ENCODE results near the gene SMC6.

Gene SMC6

DNA sequence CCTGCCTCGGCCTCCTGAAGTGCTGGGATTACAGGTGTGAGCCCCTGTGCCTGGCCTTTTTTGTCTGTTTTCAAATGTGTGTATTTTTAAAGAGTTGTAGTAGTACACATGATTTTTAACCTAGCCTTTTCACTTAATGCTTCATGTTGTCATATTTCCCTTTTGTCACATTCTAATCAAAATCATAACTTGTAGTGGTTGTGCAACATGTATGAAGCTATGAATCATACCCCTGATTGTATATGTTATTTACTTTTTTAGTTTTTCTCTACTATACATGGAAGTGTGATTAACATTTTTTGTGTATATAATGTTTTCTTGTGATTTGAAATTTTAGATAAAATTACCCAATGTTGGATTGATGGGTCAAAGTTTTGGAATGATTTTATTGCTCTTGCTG lies 8.8 kb upstream of the SMC6 start:
- no peak for TF ChIP-seq TAF1 (IDR thresholded peaks at IDR 0.05; ENCODE audit: borderline replicate concordance, insufficient read depth, low read length)

DNA sequence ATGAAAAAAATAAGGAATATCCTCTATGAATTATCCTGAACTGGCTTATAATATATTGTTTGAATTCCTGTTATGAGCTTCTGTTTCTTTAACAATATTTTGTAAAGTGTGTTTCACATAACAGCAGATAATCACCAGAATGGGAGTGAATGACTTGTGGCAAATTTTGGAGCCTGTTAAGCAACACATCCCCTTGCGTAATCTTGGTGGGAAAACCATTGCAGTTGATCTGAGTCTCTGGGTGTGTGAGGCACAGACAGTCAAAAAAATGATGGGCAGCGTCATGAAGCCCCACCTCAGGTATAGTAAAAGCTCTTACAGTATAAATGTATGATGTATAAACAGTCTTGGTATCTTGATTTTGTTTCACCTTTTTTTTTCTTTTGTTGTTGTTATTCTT lies 6.2 kb upstream of the SMC6 start:
- TF ChIP-seq FOXP2 (optimal IDR thresholded peaks at IDR 0.05; ENCODE audit: borderline replicate concordance, extremely low read depth, extremely low read length, insufficient read depth): no peak
- TF ChIP-seq, protein P1, sequence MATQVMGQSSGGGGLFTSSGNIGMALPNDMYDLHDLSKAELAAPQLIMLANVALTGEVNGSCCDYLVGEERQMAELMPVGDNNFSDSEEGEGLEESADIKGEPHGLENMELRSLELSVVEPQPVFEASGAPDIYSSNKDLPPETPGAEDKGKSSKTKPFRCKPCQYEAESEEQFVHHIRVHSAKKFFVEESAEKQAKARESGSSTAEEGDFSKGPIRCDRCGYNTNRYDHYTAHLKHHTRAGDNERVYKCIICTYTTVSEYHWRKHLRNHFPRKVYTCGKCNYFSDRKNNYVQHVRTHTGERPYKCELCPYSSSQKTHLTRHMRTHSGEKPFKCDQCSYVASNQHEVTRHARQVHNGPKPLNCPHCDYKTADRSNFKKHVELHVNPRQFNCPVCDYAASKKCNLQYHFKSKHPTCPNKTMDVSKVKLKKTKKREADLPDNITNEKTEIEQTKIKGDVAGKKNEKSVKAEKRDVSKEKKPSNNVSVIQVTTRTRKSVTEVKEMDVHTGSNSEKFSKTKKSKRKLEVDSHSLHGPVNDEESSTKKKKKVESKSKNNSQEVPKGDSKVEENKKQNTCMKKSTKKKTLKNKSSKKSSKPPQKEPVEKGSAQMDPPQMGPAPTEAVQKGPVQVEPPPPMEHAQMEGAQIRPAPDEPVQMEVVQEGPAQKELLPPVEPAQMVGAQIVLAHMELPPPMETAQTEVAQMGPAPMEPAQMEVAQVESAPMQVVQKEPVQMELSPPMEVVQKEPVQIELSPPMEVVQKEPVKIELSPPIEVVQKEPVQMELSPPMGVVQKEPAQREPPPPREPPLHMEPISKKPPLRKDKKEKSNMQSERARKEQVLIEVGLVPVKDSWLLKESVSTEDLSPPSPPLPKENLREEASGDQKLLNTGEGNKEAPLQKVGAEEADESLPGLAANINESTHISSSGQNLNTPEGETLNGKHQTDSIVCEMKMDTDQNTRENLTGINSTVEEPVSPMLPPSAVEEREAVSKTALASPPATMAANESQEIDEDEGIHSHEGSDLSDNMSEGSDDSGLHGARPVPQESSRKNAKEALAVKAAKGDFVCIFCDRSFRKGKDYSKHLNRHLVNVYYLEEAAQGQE (IDR thresholded peaks at IDR 0.05; ENCODE audit: insufficient read depth in 1 of 2, low read depth in 2 of 2, low read length in 2 of 2): no peak
- no peak for TF ChIP-seq TAF1 (IDR thresholded peaks at IDR 0.05; ENCODE audit: borderline replicate concordance, insufficient read depth, low read length)
- TF ChIP-seq POLR2AphosphoS5 (IDR thresholded peaks at IDR 0.05; ENCODE audit: low read depth, low read length): no peak
- no peak for TF ChIP-seq SIN3A (IDR thresholded peaks at IDR 0.05; ENCODE audit: borderline replicate concordance, insufficient read depth, low read length)

DNA sequence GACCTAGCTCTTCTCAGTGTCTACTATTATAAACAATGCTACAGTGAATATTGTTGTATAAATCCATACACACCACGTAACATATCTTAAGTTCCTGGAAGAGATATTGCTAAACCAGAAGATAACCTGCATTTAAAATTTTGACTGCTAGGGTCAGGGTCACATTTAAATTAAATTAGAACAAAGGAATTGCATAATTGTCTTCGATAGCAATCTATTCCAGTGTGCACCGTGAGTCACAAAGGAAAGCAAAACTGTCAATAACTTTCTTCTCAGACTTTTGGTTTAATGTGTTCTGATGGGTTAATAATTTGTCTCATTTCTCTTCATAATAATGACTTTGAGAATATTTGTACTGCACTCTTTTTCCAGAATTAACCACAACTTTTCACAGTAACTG lies 4.5 kb upstream of the SMC6 start:
- TF ChIP-seq, protein P1 (IDR thresholded peaks at IDR 0.05; ENCODE audit: insufficient read depth in 1 of 2, low read depth in 2 of 2, low read length in 2 of 2): no peak
- TF ChIP-seq FOXP2 (optimal IDR thresholded peaks at IDR 0.05; ENCODE audit: borderline replicate concordance, extremely low read depth, extremely low read length, insufficient read depth) (no peak), POLR2AphosphoS5 (IDR thresholded peaks at IDR 0.05; ENCODE audit: low read depth, low read length) (no peak), TAF1 (IDR thresholded peaks at IDR 0.05; ENCODE audit: borderline replicate concordance, insufficient read depth, low read length) (no peak), SIN3A (IDR thresholded peaks at IDR 0.05; ENCODE audit: borderline replicate concordance, insufficient read depth, low read length) (no peak)

- TF ChIP-seq SIN3A (IDR thresholded peaks at IDR 0.05; ENCODE audit: borderline replicate concordance, insufficient read depth, low read length) (no peak), TAF1 (IDR thresholded peaks at IDR 0.05; ENCODE audit: borderline replicate concordance, insufficient read depth, low read length) (no peak), POLR2AphosphoS5 (IDR thresholded peaks at IDR 0.05; ENCODE audit: low read depth, low read length) (no peak), FOXP2 (optimal IDR thresholded peaks at IDR 0.05; ENCODE audit: borderline replicate concordance, extremely low read depth, extremely low read length, insufficient read depth) (no peak)
- TF ChIP-seq, protein P1 (IDR thresholded peaks at IDR 0.05; ENCODE audit: insufficient read depth in 1 of 2, low read depth in 2 of 2, low read length in 2 of 2): no peak
Observed at GRCh38 chr2:17757321-17757720, 3.7 kb upstream of the SMC6 start.

DNA sequence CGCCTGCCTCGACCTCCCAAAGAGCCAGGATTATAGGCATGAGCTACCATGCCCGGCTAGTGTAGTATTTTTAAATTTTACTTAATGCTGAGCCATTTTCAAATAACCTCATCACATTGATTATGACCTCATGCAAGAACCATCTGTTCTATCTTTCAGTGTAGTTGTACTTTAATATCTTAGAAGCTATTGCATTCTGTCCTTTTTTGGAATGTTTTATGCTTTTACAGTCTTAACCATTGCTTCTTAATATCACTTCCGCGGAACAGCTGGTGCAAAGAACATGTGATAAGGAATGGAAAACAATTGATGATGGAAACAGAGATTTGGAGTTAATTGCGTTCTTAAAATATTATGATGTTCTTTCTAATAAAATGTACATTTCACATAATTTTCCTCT lies 3.1 kb upstream of the SMC6 start:
- TF ChIP-seq FOXP2 (optimal IDR thresholded peaks at IDR 0.05; ENCODE audit: borderline replicate concordance, extremely low read depth, extremely low read length, insufficient read depth) (no peak), SIN3A (IDR thresholded peaks at IDR 0.05; ENCODE audit: borderline replicate concordance, insufficient read depth, low read length) (no peak), POLR2AphosphoS5 (IDR thresholded peaks at IDR 0.05; ENCODE audit: low read depth, low read length) (no peak), TAF1 (IDR thresholded peaks at IDR 0.05; ENCODE audit: borderline replicate concordance, insufficient read depth, low read length) (no peak)
- TF ChIP-seq, protein P1 (IDR thresholded peaks at IDR 0.05; ENCODE audit: insufficient read depth in 1 of 2, low read depth in 2 of 2, low read length in 2 of 2): no peak
